Fibroblast of skin of abdomen (primary cell): ENCODE results near the gene PRPF6.
"Not testable (repeated sequence)": the region's sequence is repeated elsewhere in the genome, so short reads cannot be mapped to it uniquely, and the experiment has no call there.

Experiments used
- DNase-seq: peaks from one replicate; pipeline ENCODE4 v3.0.0-alpha.2; 2013

Gene PRPF6

GRCh38 chr20:64012385-64013154, 31.6 kb downstream of the PRPF6 start:
- not testable (repeated sequence) for DNase-seq

- no peak for DNase-seq
Observed at GRCh38 chr20:64015635-64016034, 34.7 kb downstream of the PRPF6 start.

- DNase-seq = no peak
Observed at GRCh38 chr20:64021124-64021975, 40.4 kb downstream of the PRPF6 start.

GRCh38 chr20:64022671-64023360, 41.9 kb downstream of the PRPF6 start:
- DNase-seq = no peak

GRCh38 chr20:64023361-64024140, 42.6 kb downstream of the PRPF6 start:
- no peak for DNase-seq

- no peak for DNase-seq
Observed at GRCh38 chr20:64024141-64024990, 43.4 kb downstream of the PRPF6 start.

GRCh38 chr20:64025101-64025825, 44.3 kb downstream of the PRPF6 start:
- DNase-seq = no peak

GRCh38 chr20:64025826-64026412, 45.0 kb downstream of the PRPF6 start:
- no peak for DNase-seq

GRCh38 chr20:64027981-64028685, 47.2 kb downstream of the PRPF6 start:
- no peak for DNase-seq

- no peak for DNase-seq
Observed at GRCh38 chr20:64029293-64030117, 48.6 kb downstream of the PRPF6 start.

GRCh38 chr20:64030371-64031134, 49.6 kb downstream of the PRPF6 start:
- DNase-seq = no peak

- DNase-seq = no peak
Observed at GRCh38 chr20:64031822-64032314, 50.9 kb downstream of the PRPF6 start.

GRCh38 chr20:64032706-64033624, 52.0 kb downstream of the PRPF6 start:
- no peak for DNase-seq

- DNase-seq = no peak
Observed at GRCh38 chr20:64033981-64034493, 53.1 kb downstream of the PRPF6 start.

GRCh38 chr20:64035066-64035932, 54.4 kb downstream of the PRPF6 start:
- no peak for DNase-seq
